Thyroid gland (tissue), 4 donors: Measurements from ENCODE around the gene NLE1.

Experiments used
- POLR2A ChIP-seq, 2 donors: fragments of 450-650 bp; IDR thresholded peaks; one replicate each; pipeline ENCODE4 v1.6.1; 2017; ENCODE audit warnings: antibody characterized with exemption in 2 of 2, mild to moderate bottlenecking in 2 of 2, moderate library complexity in 1 of 2
- TF ChIP-seq, protein P1 (sequence below), 6 experiments: fragments of 200-600 bp in 3 of 6; fragments of 450-650 bp in 3 of 6; sonication (generic) in 3 of 6; IDR thresholded peaks; one replicate each; pipeline ENCODE4 v1.5.1; 2016 to 2019; ENCODE audit warnings: antibody characterized with exemption in 6 of 6, mild to moderate bottlenecking in 2 of 6, inconsistent platforms in 1 of 6, moderate library complexity in 1 of 6

DNA sequence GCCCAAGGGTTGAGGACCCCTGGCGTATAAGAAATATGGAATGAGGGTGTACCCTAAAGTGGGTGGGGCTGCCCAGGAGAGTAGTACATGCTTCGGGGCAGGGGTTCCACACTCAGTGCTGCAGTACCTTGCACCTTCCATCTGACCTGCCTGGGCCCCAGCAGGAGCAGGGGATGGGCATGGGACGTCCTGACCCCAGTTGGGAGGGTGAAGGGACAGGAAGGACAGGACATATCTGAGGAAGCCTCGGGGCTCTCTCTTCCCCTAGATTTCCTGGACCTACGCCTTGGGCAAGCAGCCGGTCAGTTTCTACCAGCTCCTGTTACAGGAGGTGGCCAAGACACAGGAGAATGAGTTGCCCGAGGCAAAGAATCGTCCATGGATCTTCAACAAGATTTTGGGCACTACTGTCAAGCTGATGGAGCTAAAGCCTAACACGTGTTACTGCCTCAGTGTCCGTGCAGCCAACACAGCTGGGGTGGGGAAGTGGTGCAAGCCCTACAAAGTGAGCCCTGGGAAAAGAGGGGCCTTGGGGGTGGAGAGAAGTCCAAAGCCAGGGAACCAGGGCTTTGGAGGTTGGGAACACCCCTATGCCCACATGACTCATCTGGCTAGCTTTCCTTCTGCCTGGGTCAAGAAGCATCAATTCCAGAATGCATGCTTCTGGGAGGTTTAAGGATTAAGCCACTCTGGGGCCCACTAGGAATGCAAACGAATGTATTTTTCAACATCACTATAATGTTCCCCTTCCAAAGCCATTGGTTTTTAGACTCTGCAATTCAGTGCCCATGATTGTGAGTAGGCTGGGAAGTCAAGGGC lies 12.7 kb downstream of the NLE1 start:
- TF ChIP-seq, protein P1, sequence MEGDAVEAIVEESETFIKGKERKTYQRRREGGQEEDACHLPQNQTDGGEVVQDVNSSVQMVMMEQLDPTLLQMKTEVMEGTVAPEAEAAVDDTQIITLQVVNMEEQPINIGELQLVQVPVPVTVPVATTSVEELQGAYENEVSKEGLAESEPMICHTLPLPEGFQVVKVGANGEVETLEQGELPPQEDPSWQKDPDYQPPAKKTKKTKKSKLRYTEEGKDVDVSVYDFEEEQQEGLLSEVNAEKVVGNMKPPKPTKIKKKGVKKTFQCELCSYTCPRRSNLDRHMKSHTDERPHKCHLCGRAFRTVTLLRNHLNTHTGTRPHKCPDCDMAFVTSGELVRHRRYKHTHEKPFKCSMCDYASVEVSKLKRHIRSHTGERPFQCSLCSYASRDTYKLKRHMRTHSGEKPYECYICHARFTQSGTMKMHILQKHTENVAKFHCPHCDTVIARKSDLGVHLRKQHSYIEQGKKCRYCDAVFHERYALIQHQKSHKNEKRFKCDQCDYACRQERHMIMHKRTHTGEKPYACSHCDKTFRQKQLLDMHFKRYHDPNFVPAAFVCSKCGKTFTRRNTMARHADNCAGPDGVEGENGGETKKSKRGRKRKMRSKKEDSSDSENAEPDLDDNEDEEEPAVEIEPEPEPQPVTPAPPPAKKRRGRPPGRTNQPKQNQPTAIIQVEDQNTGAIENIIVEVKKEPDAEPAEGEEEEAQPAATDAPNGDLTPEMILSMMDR (IDR thresholded peaks at IDR 0.05): no peak
- no peak for TF ChIP-seq POLR2A (IDR thresholded peaks at IDR 0.05)
